Endodermal cell (in vitro differentiated cells): ENCODE measurements around the gene ICOS. TPM values are rescaled to one million over a fixed set of nuclear protein-coding genes. Genes with fewer than 3 reads are reported as not detected.

Source experiments
- DNase-seq: peaks from one replicate; pipeline ENCODE4 v3.0.0-alpha.2; 2017
- H3K27ac ChIP-seq: 2 replicates; pipeline ENCODE4 v1.5.1; 2013; ENCODE audit warnings: mild to moderate bottlenecking, low read depth, low read length, moderate library complexity
- H3K27me3 ChIP-seq: 2 replicates; pipeline ENCODE4 v1.6.1; 2013; ENCODE audit warnings: mild to moderate bottlenecking, low read length, moderate library complexity; ENCODE audit not compliant: insufficient read depth, control insufficient read depth, poor library complexity, severe bottlenecking
- H3K36me3 ChIP-seq: 2 replicates; pipeline ENCODE4 v1.7.0; 2013; ENCODE audit warnings: mild to moderate bottlenecking, low read length, moderate library complexity; ENCODE audit not compliant: control insufficient read depth, insufficient read depth
- H3K4me1 ChIP-seq: one replicate; pipeline ENCODE4 v1.7.0; 2013; ENCODE audit warnings: low read length; ENCODE audit not compliant: control insufficient read depth, insufficient read depth
- H3K4me3 ChIP-seq: 2 replicates; pipeline ENCODE4 v1.5.1; 2013; ENCODE audit warnings: mild to moderate bottlenecking, low read length, moderate library complexity
- H3K9ac ChIP-seq: 2 replicates; pipeline ENCODE4 v1.6.1; 2013; ENCODE audit warnings: mild to moderate bottlenecking, low read length, moderate library complexity; ENCODE audit not compliant: poor library complexity, severe bottlenecking; ENCODE audit errors: extremely low read depth
- H3K9me3 ChIP-seq: 2 replicates; pipeline ENCODE4 v1.6.1; 2013; ENCODE audit warnings: mild to moderate bottlenecking, low read length, moderate library complexity; ENCODE audit not compliant: control insufficient read depth
- H3K27ac Mint-ChIP-seq: 2 replicates; pipeline ENCODE4 v1.8.0; 2020; ENCODE audit warnings: mixed read lengths
- H3K27me3 Mint-ChIP-seq: 2 replicates; pipeline ENCODE4 v1.8.0; 2021; ENCODE audit warnings: mild to moderate bottlenecking, mixed read lengths; ENCODE audit not compliant: insufficient read depth
- H3K36me3 Mint-ChIP-seq: 2 replicates; pipeline ENCODE4 v1.8.0; 2020; ENCODE audit warnings: low read depth, mixed read lengths
- H3K4me1 Mint-ChIP-seq: 2 replicates; pipeline ENCODE4 v1.8.0; 2020; ENCODE audit warnings: mixed read lengths
- H3K4me3 Mint-ChIP-seq: 2 replicates; pipeline ENCODE4 v1.8.0; 2020; ENCODE audit warnings: mild to moderate bottlenecking, moderate library complexity, mixed read lengths
- H3K9me3 Mint-ChIP-seq: 2 replicates; pipeline ENCODE4 v1.8.0; 2020; ENCODE audit warnings: mild to moderate bottlenecking, mixed read lengths
- CTCF ChIP-seq: fragments of 200-600 bp; sonication (generic); conservative IDR thresholded peaks from 2 replicates; pipeline ENCODE4 v1.5.0; 2021; ENCODE audit warnings: antibody characterized with exemption, mild to moderate bottlenecking
- WGBS, 2 experiments: methylation state at CpG; one replicate each; pipeline versions ENCODE4 v1.1.5 to v1.1.7; 2013; ENCODE audit warnings: missing lambda C conversion rate in 2 of 2, mixed read lengths in 1 of 2; ENCODE audit not compliant: insufficient coverage in 1 of 2, insufficient read length in 1 of 2; 5-methylcytosine and 5-hydroxymethylcytosine counted together
- total RNA-seq, 2 donors: library from RNA; stranded (reverse); fragmentation: NEBNext Ultra II Directional in 1 of 2; extraction: Animal tissue kit (Norgen Biotek cat#: 25700) in 1 of 2; gene quantifications; 2 replicates in 1 of 2; 3 replicates in 1 of 2; pipeline ENCODE4 v1.2.1, GENCODE V29; 2021

The ICOS gene
- total RNA-seq, 2 donors from 2014 or later: not detected

DNA sequence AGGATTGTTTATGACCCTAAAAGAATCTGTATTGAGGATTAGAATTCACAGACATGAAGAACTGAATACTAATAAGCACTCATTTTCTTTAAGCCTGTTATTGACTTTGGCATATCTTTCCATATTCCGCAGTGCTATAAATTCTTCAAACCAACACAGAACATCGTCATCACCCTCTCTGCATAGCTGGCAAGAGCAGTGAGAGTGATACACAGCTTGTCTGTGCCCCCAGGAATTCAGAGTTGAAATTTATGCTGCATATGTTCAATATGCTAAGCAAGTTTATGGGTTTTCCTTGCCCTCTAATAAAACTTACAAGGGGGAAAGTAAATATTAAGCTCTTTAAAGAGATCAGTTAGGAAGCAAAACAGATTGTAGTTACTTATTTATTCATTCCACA, 36.3 kb upstream of the ICOS start:
- TF ChIP-seq CTCF: no peak
- no peak overlapping the region for H3K4me3 Mint-ChIP-seq
- H3K4me1 ChIP-seq: no peaks in the 10 kb centered on the region
- no peaks in the 10 kb centered on the region for H3K27me3 ChIP-seq
- DNase-seq: no peak
- H3K27ac ChIP-seq: no peak overlapping the region
- peaks cover 16% of the 10 kb centered on the region for H3K9me3 Mint-ChIP-seq
- WGBS, 2 experiments: 91 to 100% methylated on average over 2 of the region's 2 CpGs
- no peaks in the 10 kb centered on the region for H3K4me1 Mint-ChIP-seq
- peaks cover 16% of the 10 kb centered on the region for H3K9me3 ChIP-seq
- H3K27me3 Mint-ChIP-seq: no peaks in the 10 kb centered on the region
- H3K4me3 ChIP-seq: no peak overlapping the region
- H3K36me3 ChIP-seq: no peaks in the 10 kb centered on the region
- no peak overlapping the region for H3K9ac ChIP-seq
- H3K27ac Mint-ChIP-seq: no peak overlapping the region
- H3K36me3 Mint-ChIP-seq: no peaks in the 10 kb centered on the region

- Mint-ChIP-seq H3K27ac (no peak overlapping the region), H3K27me3 (no peaks in the 10 kb centered on the region), H3K36me3 (no peaks in the 10 kb centered on the region), H3K4me1 (no peaks in the 10 kb centered on the region), H3K9me3 (peaks cover 16% of the 10 kb centered on the region), H3K4me3 (no peak overlapping the region)
- no peak overlapping the region for H3K27ac ChIP-seq
- no peaks in the 10 kb centered on the region for H3K4me1 ChIP-seq
- H3K36me3 ChIP-seq: no peaks in the 10 kb centered on the region
- H3K9me3 ChIP-seq: peaks cover 16% of the 10 kb centered on the region
- no peak overlapping the region for H3K9ac ChIP-seq
- no peaks in the 10 kb centered on the region for H3K27me3 ChIP-seq
- DNase-seq: no peak
- H3K4me3 ChIP-seq: no peak overlapping the region
- WGBS, 2 experiments: 96 to 100% methylated on average over 3 to 4 of the region's 4 CpGs
- no peak for TF ChIP-seq CTCF
These were observed 32.5 kb upstream of the ICOS start for GRCh38 chr2:203904022-203904421.

GRCh38 chr2:203905656-203906055, 30.9 kb upstream of the ICOS start:
- H3K36me3 Mint-ChIP-seq: no peaks in the 10 kb centered on the region
- TF ChIP-seq CTCF: no peak
- DNase-seq: no peak
- H3K27me3 Mint-ChIP-seq: no peaks in the 10 kb centered on the region
- Histone ChIP-seq H3K9ac (no peak overlapping the region), H3K36me3 (no peaks in the 10 kb centered on the region), H3K9me3 (peaks cover 16% of the 10 kb centered on the region), H3K27me3 (no peaks in the 10 kb centered on the region), H3K4me3 (no peak overlapping the region), H3K27ac (no peak overlapping the region), H3K4me1 (no peaks in the 10 kb centered on the region)
- no peak overlapping the region for H3K27ac Mint-ChIP-seq
- no peak overlapping the region for H3K4me3 Mint-ChIP-seq
- no peaks in the 10 kb centered on the region for H3K4me1 Mint-ChIP-seq
- H3K9me3 Mint-ChIP-seq: peaks cover 16% of the 10 kb centered on the region
